GM21390 (cell line): ENCODE measurements around the gene PAQR9.
"Not testable (repeated sequence)": the region's sequence is repeated elsewhere in the genome, so short reads cannot be mapped to it uniquely, and the experiment has no call there.

ENCODE experiments used
- ATAC-seq: cut with Tn5 transposase; IDR thresholded peaks from one replicate; pipeline ENCODE4 v1.9.1; 2021; ENCODE audit not compliant: unreplicated experiment

The PAQR9 gene

DNA sequence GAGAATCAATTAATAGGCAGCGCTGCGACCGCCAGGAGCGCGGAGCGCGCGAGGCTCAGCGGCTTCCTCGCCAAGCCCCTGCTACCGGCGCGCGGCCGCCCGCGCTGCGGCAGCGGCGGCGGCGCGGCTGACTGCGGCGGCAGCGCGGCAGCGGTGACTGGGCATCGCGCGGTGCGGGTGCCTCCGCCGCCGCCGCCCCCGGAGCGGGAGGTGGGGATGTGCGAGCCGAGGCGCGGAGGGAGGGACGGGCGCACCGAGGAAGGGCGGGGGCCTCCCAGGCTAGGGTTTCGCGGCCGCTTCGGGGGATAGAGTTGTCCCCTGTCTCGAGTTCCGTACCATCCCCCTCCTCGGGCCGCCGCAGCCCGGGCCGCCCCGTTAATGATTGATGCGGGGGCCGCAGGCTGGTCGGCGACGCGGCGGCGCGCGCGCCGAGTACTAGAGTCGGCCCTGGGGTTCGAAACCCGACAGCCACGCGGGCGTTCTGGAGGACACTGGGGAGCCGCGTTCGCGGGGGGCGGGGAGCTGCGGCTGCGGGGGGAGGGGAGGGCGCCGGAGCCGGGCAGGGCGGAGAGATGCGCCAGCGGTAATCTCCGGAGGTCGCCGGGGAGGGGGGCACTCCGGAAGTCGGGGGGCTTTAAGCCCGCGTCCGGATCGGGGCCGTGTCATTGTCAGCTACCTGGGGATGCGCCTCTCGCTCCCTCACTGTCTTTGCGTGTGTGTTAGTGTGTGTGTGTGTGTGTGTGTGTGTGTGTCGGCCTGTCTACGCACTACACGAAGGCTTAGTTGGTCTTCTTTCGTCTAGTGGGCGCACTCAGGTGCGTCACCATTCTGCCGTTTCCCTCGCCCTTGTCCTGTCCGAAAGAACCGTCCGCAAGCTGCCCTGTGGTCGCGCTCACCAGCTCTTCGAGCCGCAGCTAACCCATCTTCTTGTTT lies at the start of gene PAQR9:
PAQR9 (minus strand) TSS at position 159 of the 933 bp plus-strand sequence. CDS start 338 bp downstream, outside the sequence.
- ATAC-seq, result no peak

DNA sequence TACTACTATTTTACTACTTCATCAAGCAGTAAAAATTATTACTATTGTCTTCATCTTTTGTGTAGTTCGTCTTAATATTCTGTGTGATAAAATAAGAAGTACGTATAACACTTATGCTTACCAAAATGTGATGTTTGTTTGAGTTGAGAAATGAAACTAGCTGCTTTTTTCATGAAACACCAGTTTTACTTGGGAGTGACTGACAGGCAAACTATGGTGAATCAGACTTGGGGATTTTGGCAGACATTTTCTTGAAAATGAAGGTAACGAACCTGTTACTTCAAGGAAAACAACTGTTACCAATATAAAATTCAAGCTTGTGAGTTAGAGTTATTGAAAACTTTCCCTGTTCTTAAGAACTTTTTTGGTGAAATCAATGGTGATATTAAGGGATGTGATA lies 48.2 kb upstream of the PAQR9 start:
- ATAC-seq, result no peak

- ATAC-seq, result no peak
Observed at GRCh38 chr3:143010024-143010423, 46.5 kb upstream of the PAQR9 start.

- ATAC-seq, result no peak
Observed at GRCh38 chr3:143004823-143005222, 41.3 kb upstream of the PAQR9 start.

DNA sequence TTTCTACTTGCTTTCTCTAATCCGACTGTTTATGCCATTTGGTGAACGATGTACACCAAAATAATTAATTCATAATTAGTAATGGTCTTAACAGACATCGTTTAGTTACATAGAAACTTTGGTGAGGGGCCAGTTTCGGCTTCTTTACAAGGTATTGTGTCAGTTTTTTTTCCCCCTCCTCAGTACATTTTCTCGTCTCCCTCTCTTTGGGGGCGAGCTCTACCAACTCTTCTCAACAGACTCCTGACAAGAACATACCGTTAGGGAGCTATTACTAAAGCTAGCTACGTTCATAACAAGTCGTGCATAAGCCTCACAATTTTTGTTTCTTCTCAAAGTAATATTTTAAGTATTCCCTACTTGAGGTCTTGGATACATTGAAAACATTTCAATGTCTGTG lies 39.3 kb upstream of the PAQR9 start:
- ATAC-seq, result no peak

- ATAC-seq, result peak; percentile 35
Observed at GRCh38 chr3:143002083-143002712, 38.7 kb upstream of the PAQR9 start.

- peak; percentile 84 for ATAC-seq
Observed at GRCh38 chr3:143001369-143002082, 38.1 kb upstream of the PAQR9 start, which contains the start of gene U2SURP. TSS of gene U2SURP (plus strand) at chr3:143001570. CDS start at chr3:143001629, 59 bp downstream.

GRCh38 chr3:143001034-143001368 lies 37.5 kb upstream of the PAQR9 start:
- peak; percentile 65 for ATAC-seq

GRCh38 chr3:143000528-143000927 lies 37.1 kb upstream of the PAQR9 start:
- ATAC-seq, result no peak

DNA sequence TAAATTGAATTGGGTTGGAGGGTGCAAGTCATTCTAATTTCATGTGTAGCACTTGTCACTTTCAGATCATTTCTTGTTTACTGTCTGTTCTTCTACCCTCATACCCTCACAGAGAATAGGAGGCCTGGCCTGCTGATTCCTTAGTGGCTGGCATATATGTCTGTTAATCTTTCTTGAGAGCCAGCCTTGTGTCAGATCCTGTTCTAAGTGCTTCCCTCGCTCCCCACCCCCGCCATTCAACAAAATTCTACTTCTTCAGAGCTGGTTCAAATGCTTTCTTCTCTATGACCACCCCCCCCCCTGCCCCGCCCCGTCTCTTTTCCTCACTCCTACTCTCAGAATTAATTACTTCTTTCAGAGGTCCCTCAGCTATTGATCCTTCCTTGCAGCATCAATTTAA lies 36.4 kb upstream of the PAQR9 start:
- ATAC-seq, result no peak

GRCh38 chr3:142998439-142998838 lies 35.0 kb upstream of the PAQR9 start:
- ATAC-seq, result no peak

DNA sequence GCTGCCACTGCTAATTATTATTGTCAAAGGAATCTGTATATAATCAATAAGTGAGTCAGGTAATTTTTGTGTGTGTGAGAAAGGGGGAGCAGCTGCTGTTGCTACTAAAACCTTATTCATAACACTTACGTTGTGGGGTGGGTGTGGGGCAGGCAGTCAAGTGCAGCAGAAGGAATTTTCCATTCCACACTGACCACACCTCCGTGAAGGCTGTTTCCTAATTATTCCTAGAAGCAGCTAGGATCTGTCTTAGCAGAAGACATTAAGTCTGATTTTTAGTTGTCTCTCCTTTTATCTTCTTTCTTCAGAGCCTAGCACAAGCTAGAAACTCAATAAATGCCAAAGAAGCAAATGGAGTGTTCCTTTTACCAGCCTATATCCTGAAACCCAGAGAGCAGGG lies 33.9 kb upstream of the PAQR9 start:
- no peak for ATAC-seq

DNA sequence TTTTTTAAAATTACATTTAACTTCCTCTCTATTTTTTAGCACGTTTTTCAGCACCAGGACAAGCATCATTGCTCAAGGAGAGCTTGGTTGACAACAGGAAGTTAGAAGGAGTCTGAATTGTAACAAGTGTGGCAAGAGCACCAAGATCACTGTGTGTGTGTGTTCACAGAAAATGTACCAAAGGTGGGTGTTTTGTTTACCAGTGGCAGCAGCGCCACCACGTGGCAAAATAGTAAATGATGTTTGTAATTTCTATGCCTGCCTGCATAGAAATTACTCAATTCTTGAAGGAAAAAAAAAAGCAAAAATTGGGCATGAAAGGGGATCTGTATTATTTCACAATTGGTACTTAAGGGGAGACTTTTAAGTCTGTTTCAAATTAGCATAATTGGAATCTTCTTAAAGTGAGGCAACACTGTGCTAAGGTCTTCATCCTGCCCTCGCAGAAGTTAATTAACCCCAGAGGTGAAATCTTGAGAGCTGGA lies 30.5 kb upstream of the PAQR9 start:
- peak; percentile 73 for ATAC-seq

GRCh38 chr3:142992323-142992722 lies 28.8 kb upstream of the PAQR9 start:
- no peak for ATAC-seq

- no peak for ATAC-seq
Observed at GRCh38 chr3:142990721-142991120, 27.2 kb upstream of the PAQR9 start.

- ATAC-seq, result not testable (repeated sequence)
Observed at GRCh38 chr3:142988826-142989225, 25.4 kb upstream of the PAQR9 start.

GRCh38 chr3:142988221-142988620 lies 24.7 kb upstream of the PAQR9 start:
- not testable (repeated sequence) for ATAC-seq

DNA sequence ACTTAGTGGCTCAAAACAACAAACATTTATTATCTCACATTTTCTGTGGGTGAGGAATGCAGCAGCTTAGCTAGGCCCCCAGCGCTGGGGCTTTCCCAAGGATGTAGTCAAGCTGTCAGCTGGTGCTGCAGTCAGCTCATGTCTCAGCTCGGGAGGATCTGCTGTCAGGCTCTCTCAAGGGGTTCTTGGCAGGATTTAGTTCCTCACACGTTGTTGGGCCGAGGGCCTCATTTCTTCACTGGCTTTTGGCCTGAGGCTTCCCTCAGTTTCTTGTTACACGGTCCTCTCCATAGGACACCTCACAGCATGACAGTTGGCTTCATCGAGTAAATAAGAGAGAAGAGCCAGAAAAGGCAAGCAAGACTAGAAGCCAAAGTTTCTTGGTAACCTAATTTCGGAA lies 24.2 kb upstream of the PAQR9 start:
- ATAC-seq, result no peak

- ATAC-seq, result peak; percentile 60
Observed at GRCh38 chr3:142987080-142987700, 23.7 kb upstream of the PAQR9 start.

DNA sequence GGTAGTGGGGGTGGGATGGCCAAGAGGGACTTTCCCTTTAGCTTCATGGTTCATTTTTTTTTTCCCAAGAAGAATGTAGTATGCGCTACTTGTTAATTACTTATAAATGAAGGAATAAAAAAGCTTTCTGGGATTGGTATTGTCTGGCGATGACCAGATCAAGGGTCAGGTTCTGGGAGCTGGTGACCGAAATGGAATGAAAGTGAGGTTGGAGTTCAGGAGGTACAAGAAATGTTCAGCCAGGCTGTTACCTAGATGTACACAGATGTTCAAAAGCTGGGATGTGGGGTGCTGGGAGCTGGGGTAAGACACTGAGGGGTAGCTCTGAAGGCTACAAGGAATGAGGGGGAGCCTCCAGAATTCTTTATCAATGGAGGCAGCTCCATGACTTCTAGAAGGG lies 20.8 kb upstream of the PAQR9 start:
- no peak for ATAC-seq

- no peak for ATAC-seq
Observed at GRCh38 chr3:142983318-142983717, 19.8 kb upstream of the PAQR9 start.
